Measurements from ENCODE around the gene YAP1.

YAP1 gene

GRCh38 chr11:102269927-102270326 is 159.7 kb downstream of the YAP1 start:
- no peak for DNase-seq (ENCODE audit: extremely low read depth in 1 of 2, low read depth in 1 of 2)

- no peak for DNase-seq (ENCODE audit: extremely low read depth in 1 of 2, low read depth in 1 of 2)
Measured at GRCh38 chr11:102272047-102272824, 162.0 kb downstream of the YAP1 start.

GRCh38 chr11:102274628-102275027 is 164.4 kb downstream of the YAP1 start:
- no peak for DNase-seq (ENCODE audit: extremely low read depth in 1 of 2, low read depth in 1 of 2)

GRCh38 chr11:102276362-102276761 is 166.1 kb downstream of the YAP1 start:
- no peak for DNase-seq (ENCODE audit: extremely low read depth in 1 of 2, low read depth in 1 of 2)

GRCh38 chr11:102276783-102277182 is 166.5 kb downstream of the YAP1 start:
- DNase-seq (ENCODE audit: extremely low read depth in 1 of 2, low read depth in 1 of 2): no peak

GRCh38 chr11:102279641-102280170 is 169.5 kb downstream of the YAP1 start:
- no peak for DNase-seq (ENCODE audit: extremely low read depth in 1 of 2, low read depth in 1 of 2)

- no peak for DNase-seq (ENCODE audit: extremely low read depth in 1 of 2, low read depth in 1 of 2)
Measured at GRCh38 chr11:102280245-102280833, 170.1 kb downstream of the YAP1 start.
